B cell (primary cell): Measurements from ENCODE around the gene MYH13. TPM values are rescaled to one million over a fixed set of nuclear protein-coding genes. Genes with fewer than 3 reads are reported as not detected.

Experiments used
- ATAC-seq: fragments of 200-7000 bp; cut with Tn5 transposase; one replicate; pipeline ENCODE4 v1.10.0; 2021; ENCODE audit warnings: low read depth, mild to moderate bottlenecking, moderate number of reproducible peaks, moderate library complexity
- CTCF ChIA-PET: fragments of 350-600 bp; sonication (Branson Sonifier 250); formaldehyde crosslinking; loops from one replicate; lab custom pipeline; 2021; ENCODE audit warnings: antibody characterized with exemption, inconsistent platforms; lab: Charles Lee
- POLR2A ChIA-PET: fragments of 350-600 bp; sonication (Branson Sonifier 250); formaldehyde crosslinking; loops from one replicate; lab custom pipeline; 2021; ENCODE audit warnings: antibody characterized with exemption; lab: Charles Lee
- DNase-seq: peaks from one replicate; pipeline ENCODE4 v3.0.0; 2013
- H2AFZ ChIP-seq: 2 replicates; pipeline ENCODE4 v1.6.1; 2012; ENCODE audit warnings: mild to moderate bottlenecking, low read depth, low read length; ENCODE audit not compliant: insufficient read depth, poor library complexity, severe bottlenecking
- H3K27ac ChIP-seq, 2 donors: 1 replicate in 1 of 2; 2 replicates in 1 of 2; pipeline ENCODE4 v1.5.1; 2012 to 2013; ENCODE audit warnings: low read length in 2 of 2, mild to moderate bottlenecking in 2 of 2, moderate library complexity in 1 of 2
- H3K27me3 ChIP-seq, 4 experiments: fragments of 200-600 bp in 1 of 4; sonication (generic) in 1 of 4; replicated peaks in 1 of 4; 1 replicate in 2 of 4; 2 replicates in 2 of 4; pipeline versions ENCODE4 v1.6.1 to v1.7.0; 2013 to 2016; ENCODE audit warnings: low read length in 3 of 4, mild to moderate bottlenecking in 2 of 4, mixed read lengths in 1 of 4, moderate library complexity in 1 of 4; ENCODE audit not compliant: insufficient read depth in 4 of 4, control insufficient read depth in 3 of 4; ENCODE audit errors: control extremely low read depth in 1 of 4
- H3K36me3 ChIP-seq, 2 experiments: replicated peaks in 1 of 2; 1 replicate in 1 of 2; 2 replicates in 1 of 2; pipeline versions ENCODE4 v1.6.1 to v1.7.1; 2013; ENCODE audit warnings: low read length in 1 of 2; ENCODE audit not compliant: insufficient read depth in 2 of 2, control insufficient read depth in 1 of 2; ENCODE audit errors: control extremely low read depth in 1 of 2, extremely low read depth in 1 of 2
- H3K4me1 ChIP-seq, 2 donors: fragments of 200-600 bp in 1 of 2; sonication (generic) in 1 of 2; 1 replicate in 1 of 2; 2 replicates in 1 of 2; pipeline versions ENCODE4 v1.5.1 to v1.6.1; 2013 to 2017; ENCODE audit warnings: low read length in 2 of 2; ENCODE audit not compliant: control insufficient read depth in 2 of 2, insufficient read depth in 2 of 2
- H3K4me2 ChIP-seq: replicated peaks from 2 replicates; pipeline ENCODE3; 2012; ENCODE audit warnings: mild to moderate bottlenecking, low read depth, low read length; ENCODE audit not compliant: poor library complexity, severe bottlenecking
- H3K4me3 ChIP-seq, 5 experiments: fragments of 200-600 bp in 1 of 5; sonication (generic) in 1 of 5; 1 replicate in 3 of 5; 2 replicates in 2 of 5; pipeline versions ENCODE4 v1.5.1 to v1.7.0; 2011 to 2016; ENCODE audit warnings: low read length in 4 of 5, mild to moderate bottlenecking in 4 of 5, low read depth in 2 of 5, control low read depth in 1 of 5, moderate library complexity in 1 of 5; ENCODE audit not compliant: insufficient read depth in 1 of 5; ENCODE audit errors: control extremely low read depth in 1 of 5, extremely low read depth in 1 of 5
- H3K79me2 ChIP-seq: fragments of 200-600 bp; sonication (generic); one replicate; pipeline ENCODE4 v1.6.0; 2016; ENCODE audit warnings: low read length; ENCODE audit not compliant: control insufficient read depth, insufficient read depth
- H3K9ac ChIP-seq: fragments of 200-600 bp; sonication (generic); 2 replicates; pipeline ENCODE4 v1.6.1; 2017; ENCODE audit warnings: mild to moderate bottlenecking, low read length, moderate library complexity
- H3K9me3 ChIP-seq, 3 donors: one replicate each; pipeline versions ENCODE4 v1.6.1 to v1.7.1; 2013; ENCODE audit warnings: low read length in 2 of 3; ENCODE audit not compliant: control insufficient read depth in 2 of 3, insufficient read depth in 1 of 3; ENCODE audit errors: control extremely low read depth in 1 of 3
- H4K20me1 ChIP-seq: 2 replicates; pipeline ENCODE4 v1.6.0; 2012; ENCODE audit warnings: mild to moderate bottlenecking, low read length; ENCODE audit not compliant: insufficient read depth, control insufficient read depth, poor library complexity, severe bottlenecking
- H3K27ac Mint-ChIP-seq: one replicate; pipeline ENCODE4 v1.8.0; 2021; ENCODE audit warnings: mixed read lengths
- H3K27me3 Mint-ChIP-seq: one replicate; pipeline ENCODE4 v1.8.0; 2021; ENCODE audit warnings: mixed read lengths
- H3K4me1 Mint-ChIP-seq: one replicate; pipeline ENCODE4 v1.8.0; 2021; ENCODE audit warnings: mixed read lengths
- H3K4me3 Mint-ChIP-seq: one replicate; pipeline ENCODE4 v1.8.0; 2021; ENCODE audit warnings: mixed read lengths
- H3K9me3 Mint-ChIP-seq: one replicate; pipeline ENCODE4 v1.8.0; 2022; ENCODE audit warnings: mixed read lengths; ENCODE audit not compliant: insufficient read depth
- CTCF ChIP-seq: fragments of 200-600 bp; IDR thresholded peaks from one replicate; pipeline ENCODE4 v1.8.0; 2022; ENCODE audit warnings: antibody characterized with exemption, mild to moderate bottlenecking
- EZH2 ChIP-seq: IDR thresholded peaks from 2 replicates; pipeline ENCODE4 v1.6.1; 2012; ENCODE audit warnings: borderline replicate concordance, low read depth, mild to moderate bottlenecking, moderate library complexity, low read length; ENCODE audit not compliant: insufficient read depth, poor library complexity, severe bottlenecking
- WGBS: methylation state at CpG from one replicate; pipeline ENCODE4 v1.1.5; 2013; ENCODE audit warnings: missing lambda C conversion rate; ENCODE audit not compliant: insufficient coverage; 5-methylcytosine and 5-hydroxymethylcytosine counted together
- intact Hi-C: fragments of 100-400 bp; cut with micrococcal nuclease; formaldehyde crosslinking; loops from one replicate; pipeline ENCODE4 v1.10.0; 2022
- polyA plus RNA-seq: library from polyadenylated mRNA; depleted of rRNA; stranded (reverse); fragments of >200 nt; gene quantifications from 2 replicates; pipeline ENCODE4 v1.2.3, GENCODE V29; 2012
- total RNA-seq, 2 donors: library from RNA; stranded (reverse); fragments of 120-200 nt in 1 of 2; gene quantifications; 1 replicate in 1 of 2; 2 replicates in 1 of 2; pipeline versions ENCODE4 v1.2.3 to v1.2.4, GENCODE V29; 2013 to 2022

The MYH13 gene
- total and polyA plus RNA-seq, 2 donors (not counting 1 experiment from before 2014, with no cell fraction given), result not detected

- CTCF ChIA-PET, result no interaction called here
- Histone ChIP-seq H3K79me2 (no peaks in the 10 kb centered on the region), H3K4me1 (no peaks in the 10 kb centered on the region), H3K9me3 (no peaks in the 10 kb centered on the region), H3K4me3 (no peak overlapping the region), H3K27me3 (no peaks in the 10 kb centered on the region), H3K27ac (no peak overlapping the region), H3K4me2 (no peak overlapping the region), H2AFZ (no peak overlapping the region), H3K36me3 (no peaks in the 10 kb centered on the region), H4K20me1 (no peaks in the 10 kb centered on the region), H3K9ac (no peak overlapping the region)
- Mint-ChIP-seq H3K27me3 (peaks cover 6% of the 10 kb centered on the region), H3K4me1 (no peaks in the 10 kb centered on the region), H3K9me3 (peaks cover 2% of the 10 kb centered on the region), H3K4me3 (no peak overlapping the region), H3K27ac (no peak overlapping the region)
- intact Hi-C loops, result no loop called here
- DNase-seq (no peak), ATAC-seq (no peak)
- 94% methylated on average over 6 of the region's 8 CpGs for WGBS
- TF ChIP-seq CTCF (no peak), EZH2 (no peak)
- POLR2A ChIA-PET, result no interaction called here
These were observed 11.4 kb upstream of the MYH13 start for GRCh38 chr17:10384175-10384574.

GRCh38 chr17:10380631-10381408, 8.0 kb upstream of the MYH13 start:
- H3K9me3 Mint-ChIP-seq, result no peaks in the 10 kb centered on the region
- DNase-seq (no peak), ATAC-seq (no peak)
- no peak overlapping the region for H2AFZ ChIP-seq
- no peaks in the 10 kb centered on the region for H4K20me1 ChIP-seq
- WGBS, result 100% methylated on average over 2 of the region's 3 CpGs
- H3K27ac ChIP-seq, result no peak overlapping the region
- H3K4me3 Mint-ChIP-seq, result no peak overlapping the region
- no peak overlapping the region for H3K4me3 ChIP-seq
- H3K9me3 ChIP-seq, result no peaks in the 10 kb centered on the region
- no peaks in the 10 kb centered on the region for H3K4me1 Mint-ChIP-seq
- ChIA-PET POLR2A (no interaction called here), CTCF (no interaction called here)
- no peak overlapping the region for H3K9ac ChIP-seq
- no peaks in the 10 kb centered on the region for H3K4me1 ChIP-seq
- no peaks in the 10 kb centered on the region for H3K27me3 Mint-ChIP-seq
- H3K27me3 ChIP-seq, result no peaks in the 10 kb centered on the region
- intact Hi-C loops, result no loop called here
- no peaks in the 10 kb centered on the region for H3K36me3 ChIP-seq
- TF ChIP-seq EZH2, result no peak
- TF ChIP-seq CTCF, result no peak
- H3K27ac Mint-ChIP-seq, result no peak overlapping the region
- no peak overlapping the region for H3K4me2 ChIP-seq
- H3K79me2 ChIP-seq, result no peaks in the 10 kb centered on the region
